Measurements from ENCODE around the gene CYP1B1. TPM values are rescaled to one million over a fixed set of nuclear protein-coding genes. Genes with fewer than 3 reads are reported as not detected.

CYP1B1 gene
- total and polyA plus RNA-seq, 2 of the 4 experiments (the other 2 are of a cell fraction): 0.65 to 1.1 TPM

- Histone ChIP-seq H3K79me1 (ENCODE audit: low read depth in 1 of 2, low read length in 2 of 2) (no peaks in the 10 kb centered on the region), H4K8ac (ENCODE audit: low read depth in 2 of 2, low read length in 2 of 2) (no peak overlapping the region), H2AK9ac (replicated peaks; ENCODE audit: low read depth, low read length, poor library complexity) (no peak overlapping the region), H3K4me1 (ENCODE audit: control insufficient read depth, insufficient read depth, low read length) (peaks cover 3% of the 10 kb centered on the region), H2BK20ac (ENCODE audit: low read depth, low read length) (no peak overlapping the region), H2AFZ (replicated peaks; ENCODE audit: low read length, poor library complexity) (no peak overlapping the region), H3K4me2 (ENCODE audit: low read depth, low read length) (no peak overlapping the region), H3K9me1 (ENCODE audit: insufficient read depth, low read length) (no peaks in the 10 kb centered on the region; the same call in 1 of the 2 replicates), H3K14ac (replicated peaks; ENCODE audit: low read depth, low read length) (no peak overlapping the region), H3K18ac (ENCODE audit: low read depth, low read length) (no peak overlapping the region), H3K9ac (ENCODE audit: low read depth, low read length) (no peak overlapping the region), H3K4ac (ENCODE audit: low read depth, low read length) (no peak overlapping the region), H2AK5ac (ENCODE audit: low read depth, low read length) (no peak overlapping the region), H3K4me3 (ENCODE audit: insufficient read depth, low read depth, low read length) (no peak overlapping the region), H2BK5ac (ENCODE audit: low read depth, low read length, poor library complexity, severe bottlenecking) (no peak overlapping the region), H3K36me3 (ENCODE audit: control insufficient read depth, insufficient read depth, low read length) (no peaks in the 10 kb centered on the region), H2BK120ac (ENCODE audit: low read depth, low read length) (no peak overlapping the region), H4K91ac (ENCODE audit: insufficient read depth, low read depth, low read length) (no peak overlapping the region), H4K5ac (ENCODE audit: low read depth, low read length) (no peak overlapping the region; the same call in 1 of the 2 replicates), H3K27me3 (ENCODE audit: control insufficient read depth, insufficient read depth, low read length) (peaks cover 2% of the 10 kb centered on the region; the same call in 1 of the 2 replicates), H3K23ac (ENCODE audit: low read depth, low read length) (no peak overlapping the region), H2BK15ac (ENCODE audit: low read depth, low read length) (no peak overlapping the region), H3K56ac (ENCODE audit: extremely low read depth, insufficient read depth, low read length) (no peak overlapping the region), H4K20me1 (ENCODE audit: insufficient read depth, low read length) (no peaks in the 10 kb centered on the region), H3K9me3 (ENCODE audit: control insufficient read depth, insufficient read depth, low read length) (no peaks in the 10 kb centered on the region), H3K27ac (ENCODE audit: insufficient read depth, low read length) (no peak overlapping the region)
- intact Hi-C loops (cut with micrococcal nuclease): no loop called here
- ChIA-PET CTCF (interaction anchor here (0.5 to 0.6 kb wide), 2 partner anchors 123 to 152 kb away, joined by 3 to 5 read pairs; no protein-coding TSS in a partner anchor), POLR2A (ENCODE audit: unreplicated experiment) (no interaction called here)
- no TSS peak for BruUV-seq (replicated peaks)
- dilution Hi-C loops (cut with HindIII; ENCODE audit: low sequenced_read_pairs, unreplicated experiment): no loop called here
- ATAC-seq (ENCODE audit: low read depth) (peak; percentile 27), DNase-seq (no peak)
- in situ Hi-C loops (cut with MboI; ENCODE audit: low sequenced_read_pairs): no loop called here
- WGBS, 2 experiments (ENCODE audit: extremely low coverage in 2 of 2, insufficient read length in 1 of 2): 100% methylated on average over 1 of the region's 5 CpGs; no CpG with 5 or more reads in 1 of the 2 experiments
- peak; percentile 57 for TF ChIP-seq MAFK (IDR thresholded peaks at IDR 0.05; ENCODE audit: low read depth, low read length)
- no peak for TF ChIP-seq RAD21 (IDR thresholded peaks at IDR 0.05; ENCODE audit: low read length)
- no peak for TF ChIP-seq CHD1 (IDR thresholded peaks at IDR 0.05; ENCODE audit: low read depth, low read length)
Observed at GRCh38 chr2:38064801-38065501, 11.0 kb downstream of the CYP1B1 start.

Measured in IMR-90 (cell line).